NCI-H1694 (cell line): ENCODE data around the gene HLA-DPB1.
"Not testable (repeated sequence)": the region's sequence is repeated elsewhere in the genome, so short reads cannot be mapped to it uniquely, and the experiment has no call there.

ENCODE experiments used
- DNase-seq: peaks from one replicate; lab custom pipeline; 2025; lab: John Stamatoyannopoulos, UW

The HLA-DPB1 gene

DNA sequence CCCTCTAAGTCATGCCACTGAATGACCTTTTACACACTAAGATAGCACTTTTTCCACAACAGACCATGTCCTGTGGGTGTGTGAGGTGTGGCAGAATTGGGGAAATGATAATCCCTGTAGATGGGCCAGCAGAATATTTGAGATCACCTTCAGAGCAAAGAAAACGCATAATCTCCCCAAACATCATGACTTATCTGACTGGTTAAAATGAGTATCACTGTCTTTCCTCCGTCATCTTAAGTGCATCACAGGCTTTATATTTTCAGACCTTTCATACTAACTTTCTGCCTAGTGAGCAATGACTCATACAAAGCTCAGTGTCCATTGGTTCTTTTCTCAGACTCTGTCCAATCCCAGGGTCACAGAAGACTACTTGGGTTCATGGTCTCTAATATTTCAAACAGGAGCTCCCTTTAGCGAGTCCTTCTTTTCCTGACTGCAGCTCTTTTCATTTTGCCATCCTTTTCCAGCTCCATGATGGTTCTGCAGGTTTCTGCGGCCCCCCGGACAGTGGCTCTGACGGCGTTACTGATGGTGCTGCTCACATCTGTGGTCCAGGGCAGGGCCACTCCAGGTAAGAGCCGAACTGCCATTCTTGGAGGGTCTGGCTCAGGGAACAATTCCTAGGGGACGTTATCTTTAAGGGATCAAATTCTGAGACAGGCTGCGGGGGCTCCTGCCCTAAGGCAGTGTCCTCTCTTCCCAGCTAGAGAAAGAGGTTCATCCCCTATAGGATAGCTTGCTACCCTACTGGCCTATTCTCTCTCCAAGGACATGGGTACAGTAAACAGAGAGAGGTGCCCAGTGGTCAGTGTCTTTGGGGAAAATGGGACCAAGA is at the start of gene HLA-DPB1:
TSS of gene HLA-DPB1 (plus strand) at position 423 of the 838 bp plus-strand sequence. CDS start at position 475, 52 bp downstream.
- no peak for DNase-seq

GRCh38 chr6:33028220-33028849 is 47.5 kb upstream of the HLA-DPB1 start:
- DNase-seq = no peak

- no peak for DNase-seq
Measured at GRCh38 chr6:33029328-33030184, 46.2 kb upstream of the HLA-DPB1 start.

- no peak for DNase-seq
Measured at GRCh38 chr6:33030245-33030644, 45.5 kb upstream of the HLA-DPB1 start.

DNA sequence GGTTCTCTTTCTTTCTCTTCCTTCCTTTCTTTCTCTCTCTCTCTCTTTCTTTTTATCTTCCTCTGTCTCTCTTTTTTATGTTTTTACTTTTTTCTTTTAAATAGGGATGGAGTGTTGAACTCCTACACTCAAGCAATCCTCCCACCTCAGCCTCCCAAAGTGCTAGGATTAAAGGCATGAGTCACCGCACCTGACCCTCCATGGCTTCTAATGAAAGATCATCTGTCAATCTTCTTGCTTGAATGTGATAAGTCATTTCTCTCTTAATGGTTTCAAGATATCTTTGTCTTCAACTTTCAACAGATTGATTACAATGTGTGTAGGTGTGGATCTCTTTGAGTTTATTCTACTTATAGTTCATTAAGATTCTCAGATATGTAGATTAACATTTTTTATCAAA is 41.2 kb upstream of the HLA-DPB1 start:
- DNase-seq = no peak

GRCh38 chr6:33036535-33036934 is 39.3 kb upstream of the HLA-DPB1 start:
- DNase-seq = no peak

DNA sequence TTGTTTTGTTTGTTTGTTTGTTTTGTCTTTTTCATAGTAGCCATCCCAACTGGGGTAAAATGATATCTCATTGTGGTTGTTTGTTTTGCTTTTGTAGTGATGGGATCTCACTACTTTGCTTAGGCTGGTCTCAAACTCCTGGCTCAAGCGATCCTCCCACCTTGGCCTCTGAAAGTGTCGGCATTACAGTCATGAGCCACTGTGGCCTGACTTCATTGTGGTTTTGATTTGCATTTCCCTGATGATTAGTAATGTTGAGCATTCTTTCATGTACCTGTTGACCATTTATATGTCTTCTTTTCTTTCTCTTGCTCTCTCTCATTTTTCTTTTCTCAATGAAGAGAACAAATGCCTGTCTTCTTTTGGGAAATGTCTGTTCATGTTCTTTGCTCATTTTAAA is 35.6 kb upstream of the HLA-DPB1 start:
- DNase-seq = no peak

DNA sequence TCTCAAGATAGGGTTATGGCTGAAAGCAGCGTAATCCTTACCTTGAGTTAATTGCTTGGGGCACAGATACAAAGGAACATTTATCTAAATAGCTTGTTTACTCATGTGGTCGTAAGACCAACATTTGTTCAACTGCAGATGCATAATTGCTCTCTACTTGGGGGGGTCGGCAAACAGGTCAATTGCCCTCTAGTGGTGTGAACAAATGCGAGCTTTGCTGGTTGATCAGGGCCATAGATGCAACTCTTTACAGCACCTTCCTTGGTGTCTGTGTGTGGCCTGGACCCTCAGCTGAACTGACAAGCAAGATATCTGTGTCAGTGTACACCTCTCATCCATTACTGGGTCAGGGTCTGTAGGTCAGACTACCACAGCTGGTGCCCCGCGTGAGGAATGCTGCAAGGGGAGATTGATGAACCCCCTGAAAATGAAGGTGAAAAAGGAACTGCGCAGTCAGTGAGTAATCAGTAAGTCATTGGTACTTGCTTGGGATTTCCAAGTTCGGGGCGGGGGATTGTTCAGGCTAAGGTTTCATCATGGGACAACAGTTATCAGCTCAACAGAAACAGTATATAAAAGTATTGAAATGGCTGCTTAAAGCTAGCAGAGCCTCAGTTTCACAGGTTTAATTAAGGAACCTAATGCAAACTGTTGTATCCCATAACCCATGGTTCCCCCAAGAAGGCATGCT is 26.3 kb upstream of the HLA-DPB1 start:
- DNase-seq = no peak

DNA sequence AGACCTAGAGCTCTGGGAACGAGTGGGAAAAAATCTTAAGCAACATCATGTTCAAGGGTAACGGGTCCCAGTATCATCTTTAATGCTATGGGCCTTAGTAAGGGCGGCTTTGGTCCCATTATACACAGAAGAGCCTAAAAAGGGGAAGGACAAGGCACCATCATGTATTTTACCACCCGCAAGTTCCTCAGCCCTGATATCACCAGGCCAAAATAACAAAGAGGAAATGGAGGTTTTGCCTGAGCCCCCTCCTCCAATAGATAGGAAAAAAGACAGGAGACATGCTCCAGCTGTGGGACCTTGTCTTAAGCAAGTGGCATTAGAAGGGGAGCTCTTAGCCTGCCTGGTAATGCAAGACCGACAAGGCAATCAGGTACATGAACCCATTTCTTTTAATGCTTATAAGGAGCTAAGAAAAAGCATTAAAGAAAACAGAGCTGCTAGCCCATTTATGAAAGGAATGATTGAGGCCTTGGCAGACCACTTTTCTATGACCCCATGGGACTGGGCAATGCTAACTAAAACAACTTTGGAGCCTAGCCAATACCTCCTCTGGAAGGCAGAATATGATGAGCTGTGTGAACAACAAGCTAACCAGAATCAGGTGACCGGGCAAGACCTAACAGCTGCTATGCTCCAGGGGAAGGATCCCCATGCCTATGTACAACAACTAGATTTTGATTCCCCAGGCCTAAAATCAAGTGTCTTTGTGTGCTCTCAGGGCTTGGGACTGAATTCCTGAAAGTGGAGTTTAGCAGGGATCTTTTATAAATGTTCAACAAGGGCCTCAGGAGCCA is 25.6 kb upstream of the HLA-DPB1 start:
- no peak for DNase-seq

GRCh38 chr6:33052627-33053026 is 23.2 kb upstream of the HLA-DPB1 start:
- DNase-seq = no peak

- no peak for DNase-seq
Measured at GRCh38 chr6:33053230-33053629, 22.6 kb upstream of the HLA-DPB1 start.

DNA sequence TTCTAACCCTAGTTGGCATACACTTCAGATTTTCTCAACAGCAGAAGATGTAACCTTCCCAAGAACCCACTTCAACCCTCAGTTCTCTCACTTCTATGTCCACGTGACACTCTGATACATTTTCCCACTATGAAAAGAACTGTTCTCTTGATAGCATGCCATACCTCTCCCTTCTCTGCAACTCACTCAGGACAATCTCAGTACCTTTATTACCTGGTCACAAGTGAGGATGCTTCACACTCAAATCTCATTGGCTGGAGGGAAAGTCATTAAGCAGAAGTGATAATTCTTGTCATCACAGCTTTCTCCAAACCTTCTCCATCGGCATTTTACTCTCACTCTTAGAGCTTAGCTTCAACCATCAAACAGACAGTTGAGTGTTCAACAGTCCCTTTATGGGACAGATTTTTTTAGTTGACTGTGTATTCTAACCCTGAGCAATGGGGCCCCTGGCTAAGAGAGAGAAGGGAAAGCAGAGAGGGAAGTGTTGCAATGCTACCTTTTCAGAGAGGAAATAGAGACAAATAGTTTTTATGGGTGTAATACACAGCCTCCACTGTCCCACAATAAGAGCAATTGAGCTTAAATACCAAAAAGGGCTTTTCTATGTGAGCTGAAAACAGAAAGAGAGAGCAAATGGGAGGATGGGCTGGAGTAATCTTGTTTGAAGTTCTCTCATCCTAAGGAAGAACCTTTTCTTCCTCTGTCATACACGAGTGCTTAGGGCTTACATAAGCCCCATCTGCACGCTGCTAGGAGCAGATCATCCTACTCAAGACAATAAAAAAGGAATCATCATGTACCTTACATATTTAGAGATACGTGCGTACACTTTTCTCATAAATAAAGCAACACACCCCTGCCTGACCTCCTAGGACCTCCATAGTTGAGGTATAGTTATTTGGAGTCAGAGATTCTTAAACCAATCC is 18.3 kb upstream of the HLA-DPB1 start:
- no peak for DNase-seq

GRCh38 chr6:33061987-33062386 is 13.8 kb upstream of the HLA-DPB1 start:
- no peak for DNase-seq

GRCh38 chr6:33063435-33063834 is 12.4 kb upstream of the HLA-DPB1 start:
- not testable (repeated sequence) for DNase-seq

DNA sequence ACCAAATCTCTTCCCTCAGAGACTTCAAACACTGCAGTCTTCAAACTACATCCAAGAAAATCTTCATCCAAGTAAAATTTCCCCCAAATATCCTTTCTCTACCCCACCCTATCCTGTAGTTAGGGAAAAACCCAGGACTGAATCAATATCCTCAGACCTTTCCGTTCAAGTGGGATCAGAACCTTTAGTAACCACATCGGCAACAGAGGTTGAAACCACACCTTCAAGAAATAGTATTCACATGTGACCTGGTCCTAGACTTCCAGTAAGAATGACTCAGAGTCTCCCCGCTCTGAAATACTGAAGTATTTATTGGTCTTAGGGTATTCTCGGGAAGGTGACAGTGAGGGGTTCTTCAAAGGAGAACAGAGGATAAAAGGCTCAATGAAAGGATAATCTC is 11.1 kb upstream of the HLA-DPB1 start:
- no peak for DNase-seq

- DNase-seq = no peak
Measured at GRCh38 chr6:33065312-33065711, 10.5 kb upstream of the HLA-DPB1 start.

DNA sequence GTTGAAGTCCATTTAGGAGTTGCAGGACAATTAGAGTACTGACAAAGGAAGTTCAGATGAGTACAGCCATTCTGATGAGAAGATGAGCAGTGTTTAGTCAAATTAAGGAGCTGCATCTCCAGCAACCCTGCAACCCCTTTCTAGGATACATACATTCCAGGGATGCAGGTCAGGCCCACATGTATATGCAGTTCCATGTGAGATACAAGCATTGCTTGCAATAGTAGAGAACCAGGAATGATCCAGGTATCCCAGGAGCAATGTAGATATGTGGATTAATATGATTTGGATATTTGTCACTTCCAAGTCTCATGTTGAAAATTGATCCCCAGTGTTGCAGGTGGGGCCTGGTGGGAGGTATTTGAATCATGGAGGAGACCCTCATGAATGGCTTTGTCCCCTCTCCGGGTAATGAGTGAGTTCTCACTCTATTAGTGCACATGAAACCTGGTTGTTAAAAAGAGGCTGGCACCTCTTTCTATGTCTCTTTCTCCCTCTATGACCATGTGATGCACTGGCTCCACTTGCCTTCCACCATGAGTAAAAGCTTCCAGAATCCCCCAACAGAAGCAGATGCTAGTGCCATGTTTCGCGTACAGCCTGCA is 8.8 kb upstream of the HLA-DPB1 start:
- DNase-seq = no peak

DNA sequence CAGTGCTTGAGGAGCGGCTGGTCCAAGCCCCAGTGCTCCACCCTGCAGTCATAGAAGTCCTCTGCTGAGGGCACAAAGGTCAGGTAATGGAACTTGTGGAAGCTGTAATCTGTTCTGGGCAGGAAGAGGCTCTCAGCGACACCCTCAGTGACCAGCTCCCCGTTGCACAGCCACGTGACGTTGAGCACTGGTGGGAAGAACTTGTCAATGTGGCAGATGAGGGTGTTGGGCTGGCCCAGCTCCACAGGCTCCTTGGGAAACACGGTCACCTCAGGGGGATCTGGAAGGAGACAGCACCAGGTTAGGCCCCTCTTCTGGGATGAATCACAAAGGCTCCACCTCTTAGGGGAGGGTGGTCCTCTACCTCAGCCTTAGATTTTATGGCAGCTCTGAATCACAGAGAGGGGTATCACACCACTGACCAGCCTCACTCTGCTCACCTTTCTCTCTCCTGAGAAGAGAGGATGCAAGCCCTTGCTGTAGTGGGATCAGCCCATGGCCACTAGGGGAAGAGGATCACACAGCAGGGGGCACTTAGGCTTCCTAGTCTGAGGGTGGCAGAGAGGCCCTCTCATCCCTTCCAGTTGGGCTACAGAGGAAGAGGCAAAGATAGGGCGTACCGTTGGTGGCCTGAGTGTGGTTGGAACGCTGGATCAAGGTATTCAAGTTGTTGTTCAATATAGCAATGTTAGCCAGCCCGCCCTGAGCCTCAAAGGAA is 6.6 kb upstream of the HLA-DPB1 start:
- DNase-seq = no peak

GRCh38 chr6:33070909-33071308 is 4.9 kb upstream of the HLA-DPB1 start:
- no peak for DNase-seq
